ENCODE data around the gene SMG5. TPM values are rescaled to one million over a fixed set of nuclear protein-coding genes. Genes with fewer than 3 reads are reported as not detected.

The SMG5 gene
- total RNA-seq, 1 donor from 2014 or later: 25.6 TPM

DNA sequence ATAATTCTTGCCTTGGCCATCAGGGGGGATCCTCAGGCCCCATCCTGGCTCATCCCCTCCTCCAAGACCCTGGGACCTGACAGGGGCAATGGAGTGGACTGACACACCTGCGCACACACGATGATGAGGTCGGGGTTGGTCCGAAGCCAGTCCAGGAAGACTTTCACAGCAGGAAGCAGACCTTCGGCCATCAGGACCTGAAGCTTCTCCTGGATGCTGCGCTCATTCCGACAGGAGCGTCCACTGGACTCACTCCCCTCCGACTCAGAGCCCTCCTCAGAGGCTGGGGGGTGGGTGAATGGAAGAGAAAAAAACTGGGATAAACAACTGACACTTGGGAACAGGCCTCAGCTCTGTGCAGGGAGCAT is 19.4 kb downstream of the SMG5 start:
- H3K36me3 ChIP-seq (ENCODE audit: control insufficient read depth in 3 of 3, insufficient read depth in 3 of 3, low read length in 3 of 3): peaks cover 81 to 85% (median 83%) of the 10 kb centered on the region in 3 donors
- no peaks in the 10 kb centered on the region for H3K27me3 ChIP-seq (ENCODE audit: control insufficient read depth in 3 of 3, insufficient read depth in 3 of 3, low read length in 3 of 3)
- H3K4me1 ChIP-seq (ENCODE audit: control insufficient read depth in 3 of 3, insufficient read depth in 3 of 3, low read length in 3 of 3): no peaks in the 10 kb centered on the region
- H3K27ac ChIP-seq (ENCODE audit: low read depth, low read length): no peak overlapping the region
- H3K9me3 ChIP-seq (ENCODE audit: control insufficient read depth in 3 of 3, low read length in 3 of 3): no peaks in the 10 kb centered on the region
- peak overlapping the region in 1 of 3 donors; percentile 9 for H3K4me3 ChIP-seq (ENCODE audit: low read length in 3 of 3)
- no peak overlapping the region for H3K9ac ChIP-seq (ENCODE audit: low read depth in 1 of 3, low read length in 3 of 3)

DNA sequence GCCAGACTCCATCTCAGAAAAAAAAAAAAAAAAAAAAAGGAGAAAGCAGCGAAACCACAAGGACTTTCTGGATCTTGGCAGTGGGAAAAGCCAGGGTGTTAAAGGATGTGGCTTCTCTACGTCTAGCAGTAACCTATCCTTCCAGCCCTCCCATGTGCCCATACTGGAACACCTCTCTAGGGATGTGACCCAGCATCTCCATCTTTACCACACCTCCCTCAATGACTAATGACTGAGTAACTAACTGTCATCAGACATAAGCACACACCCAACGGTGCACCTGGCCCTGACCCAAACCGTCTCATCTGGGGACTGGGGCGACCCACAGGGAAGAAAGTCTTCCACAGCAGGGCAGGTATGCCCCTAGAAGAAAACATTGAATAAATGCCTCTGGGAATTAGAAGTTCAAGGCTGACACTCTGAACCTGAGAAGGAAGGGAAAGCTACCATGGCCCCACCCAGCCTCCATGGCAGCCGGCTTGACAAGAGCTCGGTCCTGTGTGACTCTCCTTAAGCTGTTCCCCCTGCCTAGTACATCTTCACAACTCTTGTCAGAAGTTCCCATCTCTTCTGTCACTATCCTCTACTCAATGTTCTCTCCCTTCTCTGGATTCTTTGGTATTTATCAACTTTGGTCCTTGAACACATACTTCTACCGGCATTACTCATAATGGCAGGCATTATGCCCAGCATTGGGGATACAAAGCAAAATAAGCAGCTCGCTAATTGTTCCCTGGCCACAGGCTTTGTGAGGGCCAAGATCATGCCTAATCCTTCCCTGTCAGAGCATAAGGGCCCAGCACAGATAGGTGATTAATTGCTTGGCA is 20.0 kb downstream of the SMG5 start:
- no peaks in the 10 kb centered on the region for H3K9me3 ChIP-seq (ENCODE audit: control insufficient read depth in 3 of 3, low read length in 3 of 3)
- H3K27ac ChIP-seq (ENCODE audit: low read depth, low read length): no peak overlapping the region
- H3K4me1 ChIP-seq (ENCODE audit: control insufficient read depth in 3 of 3, insufficient read depth in 3 of 3, low read length in 3 of 3): no peaks in the 10 kb centered on the region
- H3K36me3 ChIP-seq (ENCODE audit: control insufficient read depth in 3 of 3, insufficient read depth in 3 of 3, low read length in 3 of 3): peaks cover 81 to 85% (median 83%) of the 10 kb centered on the region in 3 donors
- no peaks in the 10 kb centered on the region for H3K27me3 ChIP-seq (ENCODE audit: control insufficient read depth in 3 of 3, insufficient read depth in 3 of 3, low read length in 3 of 3)
- H3K4me3 ChIP-seq (ENCODE audit: low read length in 3 of 3): no peak overlapping the region
- H3K9ac ChIP-seq (ENCODE audit: low read depth in 1 of 3, low read length in 3 of 3): no peak overlapping the region

DNA sequence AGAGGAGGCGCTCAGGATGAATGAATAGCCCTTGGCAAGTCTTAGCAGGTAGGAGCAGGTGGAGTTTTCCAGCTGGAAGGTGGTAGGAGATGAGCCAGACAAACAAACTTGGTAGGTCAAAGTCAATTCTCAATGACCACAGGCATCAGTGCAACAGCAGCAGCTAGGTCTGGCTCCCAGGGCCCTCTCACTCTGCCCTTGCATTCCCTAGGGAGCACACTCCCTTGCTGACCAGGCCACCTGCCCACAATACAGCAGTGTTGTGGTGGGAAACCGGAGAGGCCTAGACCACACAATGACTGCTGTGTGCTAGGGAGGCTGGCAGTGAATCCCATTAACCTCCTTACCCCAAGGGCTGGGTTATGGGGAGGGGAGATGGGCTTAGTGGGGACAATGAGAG is 21.7 kb downstream of the SMG5 start:
- H3K4me1 ChIP-seq (ENCODE audit: control insufficient read depth in 3 of 3, insufficient read depth in 3 of 3, low read length in 3 of 3): no peaks in the 10 kb centered on the region
- no peak overlapping the region for H3K4me3 ChIP-seq (ENCODE audit: low read length in 3 of 3)
- peaks cover 73 to 83% (median 80%) of the 10 kb centered on the region in 3 donors for H3K36me3 ChIP-seq (ENCODE audit: control insufficient read depth in 3 of 3, insufficient read depth in 3 of 3, low read length in 3 of 3)
- H3K27ac ChIP-seq (ENCODE audit: low read depth, low read length): no peak overlapping the region
- no peaks in the 10 kb centered on the region for H3K9me3 ChIP-seq (ENCODE audit: control insufficient read depth in 3 of 3, low read length in 3 of 3)
- H3K27me3 ChIP-seq (ENCODE audit: control insufficient read depth in 3 of 3, insufficient read depth in 3 of 3, low read length in 3 of 3): no peaks in the 10 kb centered on the region
- no peak overlapping the region for H3K9ac ChIP-seq (ENCODE audit: low read depth in 1 of 3, low read length in 3 of 3)

DNA sequence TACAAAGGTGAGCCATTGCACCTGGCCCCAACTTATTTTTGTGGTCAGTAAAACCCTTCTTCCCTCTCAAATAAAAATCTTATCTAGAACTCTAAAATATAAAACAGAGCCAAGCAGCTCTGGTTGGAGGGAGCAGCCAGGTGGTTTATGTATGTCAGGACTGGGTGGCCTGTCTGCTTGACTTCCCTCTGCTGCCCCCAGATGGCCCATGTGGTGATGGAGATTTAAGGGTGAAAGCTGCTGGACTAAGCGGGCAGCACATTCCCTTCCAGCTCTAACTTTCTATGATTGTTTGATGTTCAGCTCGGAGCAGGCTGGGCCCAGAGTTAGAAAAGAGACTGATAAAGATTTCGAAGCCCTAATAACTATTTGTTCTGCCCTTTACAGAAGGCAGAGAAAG is 22.8 kb downstream of the SMG5 start:
- no peak overlapping the region for H3K27ac ChIP-seq (ENCODE audit: low read depth, low read length)
- H3K36me3 ChIP-seq (ENCODE audit: control insufficient read depth in 3 of 3, insufficient read depth in 3 of 3, low read length in 3 of 3): peaks cover 65 to 76% (median 75%) of the 10 kb centered on the region in 3 donors
- H3K27me3 ChIP-seq (ENCODE audit: control insufficient read depth in 3 of 3, insufficient read depth in 3 of 3, low read length in 3 of 3): no peaks in the 10 kb centered on the region
- H3K4me3 ChIP-seq (ENCODE audit: low read length in 3 of 3): no peak overlapping the region
- H3K4me1 ChIP-seq (ENCODE audit: control insufficient read depth in 3 of 3, insufficient read depth in 3 of 3, low read length in 3 of 3): no peaks in the 10 kb centered on the region
- H3K9me3 ChIP-seq (ENCODE audit: control insufficient read depth in 3 of 3, low read length in 3 of 3): no peaks in the 10 kb centered on the region
- no peak overlapping the region for H3K9ac ChIP-seq (ENCODE audit: low read depth in 1 of 3, low read length in 3 of 3)

DNA sequence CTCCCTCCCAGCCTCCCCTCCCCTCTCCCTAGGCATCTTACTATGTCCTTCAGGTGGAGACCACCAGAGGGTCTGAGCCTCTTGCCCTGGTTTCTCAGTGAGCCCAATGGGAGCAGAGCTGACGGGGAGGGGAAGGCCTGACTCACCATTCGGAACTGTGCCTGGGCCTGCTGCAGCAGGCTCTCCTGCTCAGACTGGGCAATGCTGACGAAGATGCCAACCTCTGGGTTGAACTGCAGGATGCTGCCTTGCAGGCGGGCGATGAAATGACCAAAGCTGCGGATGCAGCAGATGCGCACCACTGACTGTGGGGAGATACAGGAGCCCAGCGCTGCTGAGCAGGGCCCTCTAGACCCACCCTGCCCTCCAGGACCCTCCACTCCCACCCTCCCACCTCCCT is 23.8 kb downstream of the SMG5 start:
- Histone ChIP-seq H3K36me3 (ENCODE audit: control insufficient read depth in 3 of 3, insufficient read depth in 3 of 3, low read length in 3 of 3) (peaks cover 67 to 75% (median 75%) of the 10 kb centered on the region in 3 donors), H3K9ac (ENCODE audit: low read depth in 1 of 3, low read length in 3 of 3) (no peak overlapping the region), H3K4me1 (ENCODE audit: control insufficient read depth in 3 of 3, insufficient read depth in 3 of 3, low read length in 3 of 3) (no peaks in the 10 kb centered on the region), H3K4me3 (ENCODE audit: low read length in 3 of 3) (no peak overlapping the region), H3K9me3 (ENCODE audit: control insufficient read depth in 3 of 3, low read length in 3 of 3) (no peaks in the 10 kb centered on the region), H3K27me3 (ENCODE audit: control insufficient read depth in 3 of 3, insufficient read depth in 3 of 3, low read length in 3 of 3) (no peaks in the 10 kb centered on the region), H3K27ac (ENCODE audit: low read depth, low read length) (no peak overlapping the region)

DNA sequence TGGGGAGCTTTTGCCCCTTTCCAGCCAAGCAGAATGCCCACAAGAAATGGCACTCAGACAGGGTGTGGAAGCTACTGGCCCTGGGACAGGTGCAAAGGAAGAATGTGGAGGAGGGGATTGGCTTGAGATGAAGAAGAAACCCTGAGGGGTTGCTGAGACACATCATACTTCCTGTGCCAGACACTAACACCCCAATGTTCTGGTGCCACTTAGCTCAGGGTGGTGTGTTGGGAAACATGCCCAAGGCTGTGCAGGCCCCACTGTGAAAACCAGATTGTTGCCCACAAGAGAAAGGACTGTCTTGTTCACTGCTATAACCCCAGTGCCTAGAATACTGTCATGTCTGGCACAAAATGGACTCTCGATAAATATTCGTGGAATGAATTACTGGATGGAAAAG is 24.9 kb downstream of the SMG5 start:
- Histone ChIP-seq H3K9ac (ENCODE audit: low read depth in 1 of 3, low read length in 3 of 3) (no peak overlapping the region), H3K27me3 (ENCODE audit: control insufficient read depth in 3 of 3, insufficient read depth in 3 of 3, low read length in 3 of 3) (no peaks in the 10 kb centered on the region), H3K4me1 (ENCODE audit: control insufficient read depth in 3 of 3, insufficient read depth in 3 of 3, low read length in 3 of 3) (no peaks in the 10 kb centered on the region), H3K9me3 (ENCODE audit: control insufficient read depth in 3 of 3, low read length in 3 of 3) (no peaks in the 10 kb centered on the region), H3K4me3 (ENCODE audit: low read length in 3 of 3) (no peak overlapping the region), H3K36me3 (ENCODE audit: control insufficient read depth in 3 of 3, insufficient read depth in 3 of 3, low read length in 3 of 3) (peaks cover 67 to 76% (median 76%) of the 10 kb centered on the region in 3 donors), H3K27ac (ENCODE audit: low read depth, low read length) (no peak overlapping the region)

DNA sequence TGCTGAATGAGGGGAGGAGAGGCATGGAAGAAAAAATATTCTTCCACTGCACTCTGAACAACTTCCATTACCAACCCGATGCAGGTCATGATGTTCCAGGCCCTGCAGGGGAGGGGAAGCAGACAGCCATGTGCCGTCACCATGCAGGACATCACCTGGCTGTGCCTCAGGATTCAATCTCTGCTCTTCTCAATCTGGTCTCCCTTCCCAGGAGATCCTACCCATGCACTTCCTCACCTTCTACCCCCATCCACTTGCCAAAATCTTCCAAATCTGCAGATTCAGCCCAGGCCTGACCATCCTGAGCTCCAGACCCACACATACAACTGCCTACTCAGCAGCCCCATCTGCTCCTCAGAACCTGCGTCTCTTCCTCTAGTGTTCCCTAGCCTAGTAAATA is 29.0 kb downstream of the SMG5 start:
- Histone ChIP-seq H3K36me3 (ENCODE audit: control insufficient read depth in 3 of 3, insufficient read depth in 3 of 3, low read length in 3 of 3) (peaks cover 70 to 79% (median 76%) of the 10 kb centered on the region in 3 donors), H3K9ac (ENCODE audit: low read depth in 1 of 3, low read length in 3 of 3) (no peak overlapping the region), H3K27ac (ENCODE audit: low read depth, low read length) (no peak overlapping the region), H3K9me3 (ENCODE audit: control insufficient read depth in 3 of 3, low read length in 3 of 3) (no peaks in the 10 kb centered on the region), H3K4me3 (ENCODE audit: low read length in 3 of 3) (no peak overlapping the region), H3K4me1 (ENCODE audit: control insufficient read depth in 3 of 3, insufficient read depth in 3 of 3, low read length in 3 of 3) (peaks cover 0 to 8% (median 4%) of the 10 kb centered on the region in 3 donors), H3K27me3 (ENCODE audit: control insufficient read depth in 3 of 3, insufficient read depth in 3 of 3, low read length in 3 of 3) (no peaks in the 10 kb centered on the region)

DNA sequence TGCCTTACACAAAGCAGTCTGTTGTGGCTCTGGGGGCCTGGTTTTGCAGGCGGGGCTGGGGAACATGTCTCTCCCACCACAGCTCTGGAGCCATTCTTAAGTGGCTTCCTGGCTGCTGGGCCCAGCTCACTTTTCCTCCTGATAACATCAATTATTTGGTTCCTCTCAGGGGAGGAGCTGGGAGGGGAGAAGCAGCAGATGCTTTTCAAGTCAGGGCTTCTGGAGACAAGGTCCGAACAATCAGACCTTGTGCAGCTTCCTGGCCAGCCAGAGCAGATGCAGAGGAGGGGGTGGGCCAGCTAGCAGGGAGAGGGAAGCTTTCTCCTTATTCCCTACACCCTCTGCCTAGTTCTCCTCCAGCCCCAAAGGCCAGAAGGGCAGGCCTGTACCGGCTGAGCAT is 31.1 kb downstream of the SMG5 start:
- peaks cover 0 to 5% (median 4%) of the 10 kb centered on the region in 3 donors for H3K27me3 ChIP-seq (ENCODE audit: control insufficient read depth in 3 of 3, insufficient read depth in 3 of 3, low read length in 3 of 3)
- H3K27ac ChIP-seq (ENCODE audit: low read depth, low read length): no peak overlapping the region
- H3K36me3 ChIP-seq (ENCODE audit: control insufficient read depth in 3 of 3, insufficient read depth in 3 of 3, low read length in 3 of 3): peaks cover 53 to 62% (median 59%) of the 10 kb centered on the region in 3 donors
- H3K4me1 ChIP-seq (ENCODE audit: control insufficient read depth in 3 of 3, insufficient read depth in 3 of 3, low read length in 3 of 3): peaks cover 11 to 22% (median 18%) of the 10 kb centered on the region in 3 donors
- H3K9me3 ChIP-seq (ENCODE audit: control insufficient read depth in 3 of 3, low read length in 3 of 3): no peaks in the 10 kb centered on the region
- no peak overlapping the region for H3K4me3 ChIP-seq (ENCODE audit: low read length in 3 of 3)
- H3K9ac ChIP-seq (ENCODE audit: low read depth in 1 of 3, low read length in 3 of 3): no peak overlapping the region

DNA sequence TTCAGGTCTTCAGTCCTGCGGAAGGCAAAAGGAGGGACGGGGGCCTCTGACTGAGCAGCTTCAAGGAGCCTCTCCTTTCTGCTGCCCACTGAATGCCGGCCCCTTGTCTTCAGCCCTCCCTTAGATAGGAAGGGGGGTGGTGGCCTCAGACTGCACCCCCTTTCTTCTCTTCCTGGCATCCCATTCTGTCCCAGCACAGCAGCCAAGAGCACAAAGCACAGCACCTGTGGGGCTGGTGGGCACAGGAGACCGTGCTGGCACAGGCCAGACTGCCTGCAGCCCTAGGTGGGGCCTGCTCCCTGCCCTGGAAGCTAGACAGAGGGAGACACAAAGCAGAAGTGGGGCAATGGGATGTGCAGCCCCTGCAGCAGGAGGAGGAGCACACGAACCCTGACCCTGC is 33.0 kb downstream of the SMG5 start:
- H3K9me3 ChIP-seq (ENCODE audit: control insufficient read depth in 3 of 3, low read length in 3 of 3): no peaks in the 10 kb centered on the region
- H3K4me3 ChIP-seq (ENCODE audit: low read length in 3 of 3): no peak overlapping the region
- H3K27ac ChIP-seq (ENCODE audit: low read depth, low read length): no peak overlapping the region
- peaks cover 22 to 32% (median 29%) of the 10 kb centered on the region in 3 donors for H3K4me1 ChIP-seq (ENCODE audit: control insufficient read depth in 3 of 3, insufficient read depth in 3 of 3, low read length in 3 of 3)
- H3K27me3 ChIP-seq (ENCODE audit: control insufficient read depth in 3 of 3, insufficient read depth in 3 of 3, low read length in 3 of 3): peaks cover 17 to 23% (median 22%) of the 10 kb centered on the region in 3 donors
- no peak overlapping the region for H3K9ac ChIP-seq (ENCODE audit: low read depth in 1 of 3, low read length in 3 of 3)
- peaks cover 48 to 52% (median 49%) of the 10 kb centered on the region in 3 donors for H3K36me3 ChIP-seq (ENCODE audit: control insufficient read depth in 3 of 3, insufficient read depth in 3 of 3, low read length in 3 of 3)

DNA sequence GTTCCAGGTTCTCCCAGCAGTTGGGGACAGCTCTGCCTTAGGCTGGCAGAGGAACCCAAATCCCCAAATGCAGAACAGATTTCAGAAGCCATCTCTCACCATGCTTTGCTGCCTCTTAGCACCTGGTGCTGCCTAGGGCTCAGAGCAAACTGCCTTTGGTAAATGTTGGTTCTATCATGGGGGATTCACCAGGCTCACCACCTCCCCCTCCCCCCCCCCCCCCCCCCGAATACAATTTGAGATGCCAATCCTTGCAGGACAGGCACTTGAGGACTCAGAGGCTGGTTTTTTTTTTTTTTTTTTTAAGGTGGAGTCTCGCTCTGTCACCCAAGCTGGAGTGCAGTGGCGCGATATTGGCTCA is 34.3 kb downstream of the SMG5 start:
- Histone ChIP-seq H3K9ac (ENCODE audit: low read depth in 1 of 3, low read length in 3 of 3) (peak overlapping the region in 1 of 3 donors; percentile 33), H3K27ac (ENCODE audit: low read depth, low read length) (no peak overlapping the region), H3K9me3 (ENCODE audit: control insufficient read depth in 3 of 3, low read length in 3 of 3) (no peaks in the 10 kb centered on the region), H3K27me3 (ENCODE audit: control insufficient read depth in 3 of 3, insufficient read depth in 3 of 3, low read length in 3 of 3) (peaks cover 19 to 28% (median 28%) of the 10 kb centered on the region in 3 donors), H3K36me3 (ENCODE audit: control insufficient read depth in 3 of 3, insufficient read depth in 3 of 3, low read length in 3 of 3) (peaks cover 39 to 42% (median 41%) of the 10 kb centered on the region in 3 donors), H3K4me1 (ENCODE audit: control insufficient read depth in 3 of 3, insufficient read depth in 3 of 3, low read length in 3 of 3) (peaks cover 22 to 32% (median 29%) of the 10 kb centered on the region in 3 donors), H3K4me3 (ENCODE audit: low read length in 3 of 3) (no peak overlapping the region)
